Adrenal gland (tissue), 12 donors: ENCODE measurements around the gene SPR. TPM values are rescaled to one million over a fixed set of nuclear protein-coding genes. Genes with fewer than 3 reads are reported as not detected.

ENCODE experiments used
- DNase-seq, 7 donors: peaks; one replicate each; pipeline ENCODE4 v3.0.0-alpha.2; 2019 to 2020
- H3K27ac ChIP-seq, 5 donors: fragments of 200-600 bp; sonication (generic) in 4 of 5; 1 replicate in 3 of 5; 2 replicates in 2 of 5; pipeline versions ENCODE4 v1.5.1 to v1.8.0; 2016 to 2020; ENCODE audit warnings: mild to moderate bottlenecking in 1 of 5
- H3K27me3 ChIP-seq: fragments of 200-600 bp; 2 replicates; pipeline ENCODE4 v1.8.0; 2021
- H3K36me3 ChIP-seq, 2 donors: fragments of 200-600 bp; replicated peaks in 1 of 2; 1 replicate in 1 of 2; 2 replicates in 1 of 2; pipeline versions ENCODE4 v1.5.1 to v1.8.0; 2018 to 2022
- H3K4me1 ChIP-seq, 2 donors: fragments of 200-600 bp; replicated peaks in 1 of 2; 1 replicate in 1 of 2; 2 replicates in 1 of 2; pipeline versions ENCODE4 v1.5.1 to v1.8.0; 2018 to 2021
- H3K4me3 ChIP-seq, 4 donors: fragments of 200-600 bp; sonication (generic) in 3 of 4; one replicate each; pipeline ENCODE4 v1.5.1; 2016 to 2018
- H3K9me3 ChIP-seq, 3 donors: fragments of 200-600 bp; sonication (generic) in 1 of 3; replicated peaks in 1 of 3; 1 replicate in 2 of 3; 2 replicates in 1 of 3; pipeline versions ENCODE4 v1.5.1 to v1.8.0; 2016 to 2021
- CTCF ChIP-seq, 6 experiments: fragments of 450-650 bp in 4 of 6; fragments of 200-600 bp in 2 of 6; sonication (generic) in 1 of 6; IDR thresholded peaks; 1 replicate in 5 of 6; 2 replicates in 1 of 6; pipeline versions ENCODE4 v1.5.1 to v1.8.0; 2016 to 2021; ENCODE audit warnings: antibody characterized with exemption in 6 of 6, mild to moderate bottlenecking in 2 of 6, moderate library complexity in 1 of 6
- POLR2A ChIP-seq, 2 donors: fragments of 450-650 bp; IDR thresholded peaks; one replicate each; pipeline ENCODE4 v1.6.1; 2017; ENCODE audit warnings: antibody characterized with exemption in 2 of 2, mild to moderate bottlenecking in 2 of 2, moderate library complexity in 1 of 2
- WGBS, 4 donors: extraction: QIAGEN DNeasy Blood & Tissue Kit in 2 of 4; methylation state at CpG; one replicate each; pipeline versions ENCODE4 v1.1.5 to v1.1.7; 2013 to 2017; 5-methylcytosine and 5-hydroxymethylcytosine counted together
- intact Hi-C, 2 donors: fragments of 100-400 bp; cut with DNase I; formaldehyde crosslinking; loops; one replicate each; pipeline versions ENCODE4 v1.14.1 to v1.15.0; 2022 to 2023
- polyA plus RNA-seq, 3 donors: library from polyadenylated mRNA; stranded (reverse); fragments of 200-250 nt in 2 of 3; fragments of 350-450 nt in 1 of 3; fragmentation: Illumina TruSeq in 1 of 3; extraction: RNeasy Lipid Tissue Mini Kit (QIAGEN cat#74804) in 1 of 3; gene quantifications; one replicate each; pipeline ENCODE4 v1.2.3, GENCODE V29; 2013 to 2014
- total RNA-seq, 9 donors: library from RNA; depleted of rRNA in 4 of 9; stranded (reverse); fragments of >200 nt in 4 of 9; fragments of 120-200 nt in 1 of 9; fragmentation: NEBNext Ultra II Directional in 1 of 9; extraction: Animal tissue kit (Norgen Biotek cat#: 25700) in 1 of 9; gene quantifications; one replicate each; pipeline versions ENCODE4 v1.1.0 to v1.2.4, GENCODE V29; 2013 to 2023
- donor health status: healthy with polysubstance abuse.
- donor health status: Bipolar disorder and iron deficiency.
- donor health status: DM: yes; HTN: yes; CAD: no.
- donor health status: DM: no; HTN: no; CAD: no.
- donor health status: DM: no; HTN: no; CAD: no.
- donor health status: DM: yes; HTN: yes; CAD: no.

Gene SPR
- total and polyA plus RNA-seq, 12 donors: 33.7 to 116 (median 67.3) TPM

DNA sequence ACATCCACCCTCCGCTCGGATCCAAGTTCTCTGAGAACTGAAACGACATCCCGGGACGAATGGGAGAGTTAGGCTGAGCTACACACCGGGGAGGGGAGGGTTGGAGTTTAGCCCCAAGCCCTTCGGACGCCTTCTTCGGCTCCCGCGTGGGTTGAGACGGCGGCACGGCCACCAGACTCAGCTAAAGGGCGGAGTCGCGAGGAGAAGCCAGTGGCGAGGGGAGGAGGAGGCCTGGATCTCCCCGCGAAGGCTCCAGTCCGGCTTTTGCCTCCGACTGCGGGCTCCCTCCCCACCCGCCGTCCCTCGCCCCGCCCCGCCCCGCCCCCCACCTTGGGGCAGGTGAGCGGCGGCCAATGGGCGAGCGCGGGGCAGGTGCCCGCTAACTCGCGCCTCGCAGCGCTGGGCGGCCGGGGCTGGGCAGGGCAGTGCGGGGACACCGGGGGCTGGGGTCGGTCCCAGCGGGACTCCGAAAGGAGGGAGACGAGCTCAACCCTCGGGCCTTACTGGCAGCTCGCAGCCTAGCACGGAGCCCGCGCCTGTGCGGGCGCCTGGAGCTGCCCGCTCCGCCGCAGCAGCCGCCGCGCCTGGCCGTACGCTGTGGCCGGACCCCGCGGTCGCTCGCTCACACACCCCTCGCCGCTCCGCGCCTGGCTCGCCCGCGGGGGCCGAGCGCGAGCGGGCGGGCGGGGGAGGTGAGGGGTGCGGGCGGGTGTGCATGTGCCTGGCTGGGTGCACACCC is 30.1 kb downstream of the SPR start, which contains the start of gene EMX1:
Gene EMX1, plus strand, starts transcription at position 382 of the 739 bp plus-strand sequence. Its CDS starts 334 bp downstream, at position 716.
- no peak within 1 kb of the TSS for H3K27ac ChIP-seq
- intact Hi-C loops: no loop called here
- DNase-seq: peak in 6 of 7 donors; percentile 28 to 44 (median 42)
- H3K4me1 ChIP-seq: peaks cover 27 to 48% of the 10 kb centered on the region in 2 donors
- no peaks in the 10 kb centered on the region for H3K9me3 ChIP-seq
- peak within 1 kb of the TSS in 1 of 4 donors; percentile 54 for H3K4me3 ChIP-seq
- WGBS, 4 donors: 0 to 1% (median 1%) methylated on average over 3 to 82 of the region's 82 CpGs
- H3K36me3 ChIP-seq: no peaks in the 10 kb centered on the region
- TF ChIP-seq CTCF (IDR thresholded peaks at IDR 0.05) (no peak), POLR2A (IDR thresholded peaks at IDR 0.05) (no peak)
- peaks cover 98% of the 10 kb centered on the region for H3K27me3 ChIP-seq

DNA sequence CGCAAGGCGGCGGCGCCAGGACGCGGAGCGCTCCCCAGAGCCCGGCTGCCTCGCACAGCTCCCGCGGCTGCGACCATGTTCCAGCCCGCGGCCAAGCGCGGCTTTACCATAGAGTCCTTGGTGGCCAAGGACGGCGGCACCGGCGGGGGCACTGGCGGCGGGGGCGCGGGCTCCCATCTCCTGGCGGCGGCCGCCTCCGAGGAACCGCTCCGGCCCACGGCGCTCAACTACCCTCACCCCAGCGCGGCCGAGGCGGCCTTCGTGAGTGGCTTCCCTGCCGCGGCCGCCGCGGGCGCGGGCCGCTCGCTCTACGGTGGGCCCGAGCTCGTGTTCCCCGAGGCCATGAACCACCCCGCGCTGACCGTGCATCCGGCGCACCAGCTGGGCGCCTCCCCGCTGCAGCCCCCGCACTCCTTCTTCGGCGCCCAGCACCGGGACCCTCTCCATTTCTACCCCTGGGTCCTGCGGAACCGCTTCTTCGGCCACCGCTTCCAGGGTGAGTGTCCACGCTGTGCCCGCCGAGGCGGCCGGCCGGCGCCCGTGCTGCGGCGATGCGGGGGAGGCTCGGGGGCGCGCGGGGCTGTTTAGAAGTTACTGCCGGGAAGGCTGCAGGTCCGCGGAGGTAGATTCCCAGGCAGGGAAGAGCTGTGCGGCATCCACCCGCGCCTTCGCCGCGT is 30.8 kb downstream of the SPR start:
- peak overlapping the region in 1 of 4 donors; percentile 54 for H3K4me3 ChIP-seq
- H3K9me3 ChIP-seq: no peaks in the 10 kb centered on the region
- peak in 2 of 7 donors; percentile 14 to 24 for DNase-seq
- WGBS, 4 donors: 1 to 4% (median 2%) methylated on average over 9 to 89 of the region's 89 CpGs
- H3K4me1 ChIP-seq: peaks cover 27 to 48% of the 10 kb centered on the region in 2 donors
- H3K27me3 ChIP-seq: peaks cover 98% of the 10 kb centered on the region
- H3K27ac ChIP-seq: no peak overlapping the region
- no peaks in the 10 kb centered on the region for H3K36me3 ChIP-seq
- intact Hi-C loops: no loop called here
- TF ChIP-seq CTCF (IDR thresholded peaks at IDR 0.05): no peak

DNA sequence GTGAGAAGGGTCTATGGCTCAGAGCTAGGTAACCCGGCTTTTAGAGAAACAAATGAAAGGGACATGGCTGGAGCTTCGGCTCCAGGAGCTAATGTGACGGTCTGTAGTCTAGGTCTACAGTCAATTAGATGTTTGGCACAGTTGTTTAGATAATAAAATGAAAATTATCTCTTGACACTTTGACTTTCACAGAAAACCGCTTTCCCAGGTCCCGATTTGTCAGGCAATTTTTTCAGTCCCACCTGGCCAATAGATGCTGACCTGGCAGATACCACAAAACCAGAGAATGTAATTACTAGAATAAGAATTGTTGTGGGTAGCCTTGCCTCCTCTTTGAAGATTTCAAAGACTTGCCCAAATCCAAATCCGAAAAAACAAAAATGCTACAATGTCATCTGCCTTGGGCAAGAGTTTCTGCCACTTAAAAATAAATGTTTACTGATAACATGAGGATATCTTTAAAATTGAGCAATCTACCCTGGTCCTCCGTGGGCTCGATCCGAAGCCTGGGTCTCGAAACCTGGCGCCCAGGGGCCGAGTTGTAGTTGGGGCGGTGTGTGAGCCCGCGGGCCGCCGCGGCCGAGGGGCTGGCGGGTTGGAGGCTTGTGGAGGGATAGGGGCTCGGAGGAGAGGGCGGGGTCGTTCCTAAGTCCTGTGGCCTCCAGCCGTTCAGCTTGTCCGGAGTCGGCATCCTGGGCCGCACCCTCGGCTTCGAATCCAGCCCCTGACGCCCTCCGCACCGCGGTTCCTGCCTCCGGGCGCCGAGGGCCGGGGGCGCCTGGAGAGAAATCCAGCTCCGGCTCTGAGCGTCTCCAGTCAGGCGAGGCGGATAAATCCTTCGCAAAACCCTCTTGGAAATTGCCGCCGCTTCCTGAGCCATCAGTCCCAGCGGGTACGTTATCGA is 32.5 kb downstream of the SPR start:
- Histone ChIP-seq H3K27me3 (peaks cover 98% of the 10 kb centered on the region), H3K36me3 (no peaks in the 10 kb centered on the region), H3K27ac (no peak overlapping the region), H3K4me3 (peak overlapping the region in 1 of 4 donors; percentile 18), H3K9me3 (no peaks in the 10 kb centered on the region), H3K4me1 (peaks cover 27 to 57% of the 10 kb centered on the region in 2 donors)
- intact Hi-C loops: no loop called here
- no peak for TF ChIP-seq POLR2A (IDR thresholded peaks at IDR 0.05)
- TF ChIP-seq CTCF (IDR thresholded peaks at IDR 0.05): no peak
- 8 to 23% (median 14%) methylated on average over 19 to 48 of the region's 48 CpGs for WGBS, 4 donors
- peak in 1 of 7 donors; percentile 12 for DNase-seq
